Tibial nerve (tissue), 4 donors: ENCODE results near the gene RYR3.

Experiments used
- CTCF ChIP-seq, 5 experiments: fragments of 200-600 bp in 3 of 5; fragments of 450-650 bp in 2 of 5; sonication (generic) in 3 of 5; IDR thresholded peaks; one replicate each; pipeline ENCODE4 v1.5.1; 2016 to 2019; ENCODE audit warnings: antibody characterized with exemption in 5 of 5, mild to moderate bottlenecking in 3 of 5, moderate library complexity in 2 of 5
- EP300 ChIP-seq, 2 donors: sonication (generic); formaldehyde crosslinking; IDR thresholded peaks; one replicate each; pipeline ENCODE4 v1.6.1; 2017; ENCODE audit warnings: antibody characterized with exemption in 2 of 2, mild to moderate bottlenecking in 1 of 2
- POLR2A ChIP-seq, 2 donors: fragments of 450-650 bp; IDR thresholded peaks; one replicate each; pipeline ENCODE4 v1.6.1; 2017; ENCODE audit warnings: antibody characterized with exemption in 2 of 2, mild to moderate bottlenecking in 2 of 2, moderate library complexity in 2 of 2

GRCh38 chr15:33419701-33420100 lies 108.9 kb downstream of the RYR3 start:
- no peak for TF ChIP-seq CTCF (IDR thresholded peaks at IDR 0.05)
- TF ChIP-seq POLR2A (IDR thresholded peaks at IDR 0.05): no peak
- no peak for TF ChIP-seq EP300 (IDR thresholded peaks at IDR 0.05)
